Activated T-cell treated with anti-CD3 and anti-CD28 coated beads for 4 hours (primary cell): ENCODE results near the gene TMEM52B.

Source experiments
- DNase-seq: peaks from one replicate; pipeline ENCODE4 v3.0.0-alpha.2; 2020

The TMEM52B gene

DNA sequence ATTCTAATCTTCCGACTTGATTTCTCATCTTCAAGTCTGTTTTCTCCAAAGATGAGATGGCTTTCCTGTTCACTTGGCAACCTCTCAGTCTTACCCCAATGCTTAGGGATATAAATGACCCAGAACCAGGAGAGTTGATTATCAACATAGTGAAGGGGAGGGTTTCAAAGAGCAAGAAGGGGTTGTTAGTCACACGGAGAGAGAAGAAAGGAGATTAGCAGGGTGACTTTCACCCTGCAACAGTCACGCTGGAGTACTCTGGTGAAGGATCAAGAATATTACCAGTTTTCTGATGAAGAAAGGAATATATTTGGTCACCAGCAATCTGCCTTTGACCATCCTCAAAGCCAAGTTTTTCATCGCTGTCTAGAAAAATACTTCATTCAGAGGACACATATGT lies at the start of gene TMEM52B:
Gene TMEM52B (plus strand): TSS at position 212 of the 400 bp plus-strand sequence. CDS start 543 bp downstream, outside the sequence.
- DNase-seq, result no peak

- no peak for DNase-seq
Observed at GRCh38 chr12:10130042-10130441, 48.8 kb upstream of the TMEM52B start, which contains the start of gene CLEC7A. CLEC7A (minus strand) TSS chr12:10130199; CDS start chr12:10130082, 117 bp downstream.

GRCh38 chr12:10131111-10131690 lies 47.6 kb upstream of the TMEM52B start:
- DNase-seq, result no peak

DNA sequence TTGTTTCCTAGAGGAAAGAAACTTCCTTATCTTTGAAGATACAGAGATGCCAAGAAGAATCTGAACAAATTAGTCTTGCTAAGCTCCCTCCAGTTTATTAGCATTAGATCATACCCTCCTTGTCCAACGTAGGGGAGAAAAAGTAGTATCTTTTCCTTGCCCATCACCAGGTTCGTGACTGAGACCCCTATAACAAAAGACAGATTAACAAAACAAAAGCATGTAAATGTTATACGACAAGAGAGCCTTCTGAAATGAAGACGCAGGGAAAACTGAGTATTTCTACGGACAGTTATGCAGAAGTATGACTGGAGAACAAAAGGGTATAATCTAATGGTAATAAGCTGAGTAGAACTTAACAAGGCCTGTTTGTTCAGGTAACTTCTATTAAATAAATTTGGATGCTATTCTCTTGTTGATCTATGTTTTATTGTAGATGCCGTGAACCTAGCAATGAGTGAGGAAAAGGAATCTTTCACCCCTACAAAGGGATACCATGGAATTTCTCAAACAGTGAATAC lies 45.9 kb upstream of the TMEM52B start:
- no peak for DNase-seq

DNA sequence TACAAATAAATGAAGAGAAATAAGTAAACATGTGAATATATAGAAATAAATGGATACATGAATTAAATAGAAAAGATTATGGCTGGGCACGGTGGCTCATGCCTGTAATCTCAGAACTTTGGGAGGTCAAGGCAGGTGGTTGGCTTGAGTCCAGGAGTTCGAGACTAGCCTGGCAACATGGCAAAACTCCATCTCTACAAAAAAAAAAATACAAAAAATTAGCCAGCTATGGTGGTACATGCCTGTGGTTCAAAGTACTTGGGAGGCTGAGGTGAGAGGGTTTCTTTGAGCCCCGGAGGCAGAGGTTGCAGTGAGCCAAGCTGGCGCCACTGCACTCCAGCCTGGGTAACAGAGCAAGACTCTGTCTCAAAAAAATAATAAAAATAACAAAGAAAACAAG lies 43.7 kb upstream of the TMEM52B start:
- no peak for DNase-seq

DNA sequence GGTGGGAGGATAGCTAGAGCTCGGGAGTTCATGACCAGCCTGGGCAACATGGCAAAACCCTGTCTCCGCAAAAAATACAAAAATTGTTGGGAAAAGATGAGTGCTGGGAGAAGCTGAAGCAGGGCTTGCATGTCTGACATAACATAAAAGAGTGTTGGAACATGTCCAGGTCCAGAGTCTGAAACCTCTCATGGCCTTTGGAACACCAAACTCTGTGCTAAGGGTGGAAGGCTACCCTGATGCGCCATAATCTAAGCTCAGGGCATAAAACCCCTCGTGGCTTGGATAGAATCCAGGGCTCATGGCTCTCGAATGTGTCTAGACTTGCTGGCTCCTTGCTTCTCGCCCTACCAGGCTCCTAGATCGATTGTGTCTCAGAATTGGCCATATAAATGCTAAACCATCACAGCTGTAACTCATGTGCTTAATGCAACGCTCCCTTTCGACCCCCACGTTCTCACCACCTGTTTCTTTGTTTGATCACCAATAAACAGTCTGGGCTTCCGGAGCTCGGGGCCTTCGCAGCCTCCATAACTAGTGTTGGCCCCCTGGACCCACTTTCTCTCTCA lies 42.1 kb upstream of the TMEM52B start:
- DNase-seq, result no peak

GRCh38 chr12:10140001-10140400 lies 38.8 kb upstream of the TMEM52B start:
- peak; percentile 11 for DNase-seq

- DNase-seq, result no peak
Observed at GRCh38 chr12:10142976-10143589, 35.7 kb upstream of the TMEM52B start.

DNA sequence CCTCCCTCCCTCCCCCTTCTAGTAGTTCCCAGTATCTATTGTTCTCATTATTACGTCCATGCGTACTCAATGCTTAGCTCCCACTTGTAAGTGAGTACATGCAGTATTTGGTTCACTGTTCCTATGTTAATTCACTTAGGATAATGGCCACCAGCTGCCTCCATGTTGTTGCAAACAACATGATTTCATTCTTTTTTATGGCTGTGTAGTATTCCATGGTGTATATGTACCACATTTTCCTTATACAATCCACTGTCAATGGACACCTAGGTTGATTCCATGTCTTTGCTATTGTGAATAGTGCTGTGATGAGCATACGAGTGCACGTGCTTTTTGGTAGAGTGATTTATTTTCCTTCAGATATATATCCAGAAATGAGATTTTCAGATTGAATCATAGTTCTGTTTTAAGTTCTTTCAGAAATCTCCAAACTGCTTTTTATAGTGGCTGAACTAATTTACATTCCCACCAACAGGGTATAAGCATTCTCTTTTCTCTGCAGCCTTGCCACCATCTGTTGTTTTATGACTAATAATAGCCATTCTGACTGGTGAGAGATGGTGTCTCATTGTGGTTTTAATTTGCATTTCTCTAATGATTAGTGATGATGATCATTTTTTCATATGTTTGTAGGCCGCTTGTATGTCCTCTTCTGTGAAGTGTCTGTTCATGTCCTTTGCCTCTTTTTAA lies 31.0 kb upstream of the TMEM52B start:
- no peak for DNase-seq

DNA sequence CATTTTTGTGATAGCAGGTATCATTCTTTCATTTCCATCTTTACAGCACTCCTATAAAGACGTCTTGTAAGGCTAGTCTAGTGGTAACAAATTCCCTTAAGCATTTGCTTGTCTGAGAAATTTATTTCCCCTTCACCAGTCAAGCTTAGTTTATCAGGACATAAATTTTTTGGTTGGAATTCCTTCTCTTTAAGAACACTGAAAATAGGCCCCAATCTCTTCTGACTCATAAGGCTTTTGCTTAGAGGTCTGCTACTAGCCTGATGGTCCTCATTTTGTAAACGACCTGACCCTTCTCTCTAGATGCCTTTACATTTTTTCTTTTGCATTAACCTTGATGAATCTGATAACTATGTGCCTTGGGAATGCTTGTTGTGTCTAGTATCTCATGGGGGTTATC lies 27.2 kb upstream of the TMEM52B start:
- no peak for DNase-seq

GRCh38 chr12:10153271-10154144 lies 25.3 kb upstream of the TMEM52B start:
- peak; percentile 45 for DNase-seq

- DNase-seq, result no peak
Observed at GRCh38 chr12:10154145-10154496, 24.7 kb upstream of the TMEM52B start.

DNA sequence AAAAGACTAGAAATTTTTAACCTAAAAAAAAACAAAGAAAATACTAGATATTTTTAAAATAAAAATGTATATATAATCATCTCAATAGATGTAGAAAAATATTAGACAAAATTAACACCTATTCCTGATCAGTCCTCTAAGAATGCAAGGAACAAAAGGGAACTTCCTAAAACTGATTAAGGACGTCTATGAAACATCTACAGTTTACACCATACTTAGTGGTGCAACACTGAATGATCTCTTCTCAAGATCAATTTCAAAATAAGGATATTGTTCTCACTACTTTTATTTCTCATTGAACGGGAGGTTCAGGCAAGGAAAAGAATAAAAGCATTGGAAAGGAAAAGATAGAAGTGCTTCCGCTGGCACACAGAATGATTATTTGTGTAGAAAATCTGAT lies 22.9 kb upstream of the TMEM52B start:
- DNase-seq, result no peak

GRCh38 chr12:10158406-10158805 lies 20.4 kb upstream of the TMEM52B start:
- DNase-seq, result no peak

DNA sequence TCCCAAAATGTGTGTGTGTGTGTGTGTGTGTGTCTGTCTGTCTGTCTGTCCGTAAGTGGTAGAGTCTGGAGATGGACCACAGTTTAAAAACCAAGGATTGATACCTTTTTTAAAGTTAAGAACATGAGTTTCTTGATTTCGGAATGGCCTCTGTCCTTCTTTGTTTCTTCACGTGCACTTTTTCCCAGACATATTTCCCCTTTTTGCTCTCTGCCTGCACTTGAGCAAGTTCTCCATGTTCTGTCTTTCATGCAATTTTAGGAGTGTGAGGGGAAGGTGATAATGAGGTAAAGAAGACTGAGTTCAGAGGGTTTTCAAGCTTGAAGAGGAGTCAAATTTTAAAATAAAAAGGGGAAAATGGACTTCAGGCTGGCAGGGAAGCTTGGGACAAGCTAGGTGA lies 19.6 kb upstream of the TMEM52B start:
- no peak for DNase-seq

DNA sequence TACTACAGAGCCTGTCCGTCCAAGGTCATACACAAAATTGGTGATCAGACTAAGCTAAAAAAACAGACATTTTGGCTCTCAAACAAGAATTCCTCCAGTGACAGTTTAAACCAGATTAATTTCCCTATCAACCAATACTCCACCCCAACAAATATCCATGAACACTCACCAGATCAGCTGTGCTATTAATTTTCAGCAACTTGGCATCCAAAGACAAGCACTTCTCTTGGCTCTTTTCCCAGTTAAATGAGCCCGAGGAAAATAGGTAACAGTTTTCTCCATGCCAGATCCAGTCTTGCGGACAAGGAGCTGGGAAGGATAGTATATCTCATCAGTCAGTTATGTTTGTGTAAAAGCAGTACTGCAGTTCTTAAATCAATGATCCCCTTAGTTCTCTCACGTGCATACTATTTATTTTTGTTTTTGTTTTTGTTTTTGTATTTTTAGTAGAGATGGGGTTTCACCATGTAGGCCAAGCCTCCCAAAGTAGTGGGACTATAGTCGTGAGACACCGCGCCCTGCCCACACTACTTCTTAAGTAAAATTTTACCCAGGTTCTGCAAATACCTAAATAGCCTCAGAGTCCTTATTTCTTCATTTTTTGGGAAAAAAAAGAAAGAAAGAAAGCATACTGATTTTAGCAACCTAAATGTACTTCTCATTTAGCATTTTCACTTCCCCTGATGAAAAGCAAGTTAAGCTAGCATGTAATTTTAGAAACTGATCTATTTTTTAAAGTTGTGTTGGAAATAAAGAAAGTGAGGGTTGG lies 18.0 kb upstream of the TMEM52B start:
- no peak for DNase-seq

GRCh38 chr12:10163084-10163483 lies 15.7 kb upstream of the TMEM52B start:
- no peak for DNase-seq

DNA sequence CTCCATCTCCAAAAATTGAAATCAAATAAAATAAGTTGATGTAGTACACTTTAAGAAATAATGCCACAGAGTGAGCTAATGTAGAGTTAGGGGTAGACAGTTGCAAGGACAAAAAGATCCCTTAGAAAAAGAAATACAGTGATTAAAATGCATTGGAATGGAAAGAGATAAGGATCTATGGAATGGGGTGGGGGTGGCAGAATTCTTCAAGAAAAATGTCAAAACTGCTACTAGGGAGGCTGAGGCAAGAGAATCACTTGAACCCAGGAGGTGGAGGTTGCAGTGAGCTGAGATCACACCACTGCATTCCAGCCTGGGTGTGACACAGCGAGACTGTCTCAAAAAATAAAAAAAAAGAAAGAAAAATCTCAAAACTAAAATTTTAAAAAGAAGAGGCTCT lies 13.4 kb upstream of the TMEM52B start:
- DNase-seq, result no peak

- no peak for DNase-seq
Observed at GRCh38 chr12:10167599-10167998, 11.2 kb upstream of the TMEM52B start.

- DNase-seq, result no peak
Observed at GRCh38 chr12:10169104-10169503, 9.7 kb upstream of the TMEM52B start.

DNA sequence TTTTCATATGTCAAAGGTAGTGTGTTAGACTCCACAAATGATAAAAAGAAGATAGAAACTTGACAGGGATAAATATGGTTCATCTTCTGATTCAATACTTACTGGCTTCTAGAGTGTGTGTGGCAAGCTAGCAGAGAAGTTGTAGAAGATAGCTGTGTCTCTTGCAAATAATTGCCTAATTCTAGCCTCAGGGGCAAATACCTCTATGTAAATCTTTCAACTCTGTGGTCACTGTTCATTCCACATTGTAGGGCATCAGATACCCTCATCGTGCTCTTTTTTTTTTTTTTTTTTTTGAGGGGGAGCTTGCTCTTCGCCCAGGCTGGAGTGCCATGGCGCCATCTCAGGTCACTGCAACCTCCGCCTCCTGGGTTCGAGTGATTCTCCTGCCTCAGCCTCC lies 8.6 kb upstream of the TMEM52B start:
- no peak for DNase-seq
